ENCODE data around the gene CHID1. TPM values are rescaled to one million over a fixed set of nuclear protein-coding genes. Genes with fewer than 3 reads are reported as not detected.

The CHID1 gene
- total and polyA plus RNA-seq, 2 donors (not counting 1 experiment from before 2014, with no cell fraction given), result 54.3 to 68.4 TPM

DNA sequence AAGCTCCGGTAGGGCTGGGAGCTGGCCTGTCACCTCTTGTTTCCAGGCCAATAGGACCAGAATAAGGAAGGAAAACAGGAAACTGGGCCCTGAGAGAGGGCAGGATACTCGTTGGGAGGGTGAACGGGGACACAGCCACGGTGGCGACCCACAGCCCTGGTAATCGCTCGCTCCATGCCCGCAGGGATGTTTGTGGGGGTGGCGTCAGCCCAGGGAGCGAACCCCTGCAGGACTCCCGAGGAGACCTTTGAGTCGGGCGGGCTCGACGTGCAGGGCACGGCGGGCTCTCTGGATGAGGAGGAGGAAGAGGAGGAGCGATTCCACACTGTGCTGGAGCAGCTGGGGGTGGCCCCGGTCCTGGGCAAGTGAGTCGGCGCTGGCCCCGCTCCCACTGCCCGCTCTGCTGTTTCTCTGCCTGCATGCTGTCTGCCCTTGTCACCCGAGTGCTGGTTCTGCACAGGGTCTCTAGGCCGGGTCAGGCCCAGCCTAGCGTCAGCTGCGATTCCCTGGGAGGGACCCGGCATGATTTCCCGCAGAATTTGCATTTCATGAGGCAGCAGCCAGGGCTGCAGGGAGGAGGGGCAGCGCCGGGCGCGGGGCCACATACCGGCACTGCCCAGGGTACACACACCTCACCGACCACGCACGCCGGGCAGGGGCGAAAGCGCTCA lies 81.3 kb downstream of the CHID1 start:
- Histone ChIP-seq H3K4me2 (ENCODE audit: extremely low read depth, insufficient read depth, low read length) (peak overlapping the region; percentile 88), H3K27me3 (ENCODE audit: control insufficient read depth, insufficient read depth, low read length) (no peaks in the 10 kb centered on the region), H3K9ac (ENCODE audit: insufficient read depth, low read length) (no peak overlapping the region), H3K36me3 (ENCODE audit: control insufficient read depth, insufficient read depth, low read length) (peaks cover 4% of the 10 kb centered on the region), H3K4me1 (ENCODE audit: control insufficient read depth, extremely low read depth, insufficient read depth, low read length) (peaks cover 30% of the 10 kb centered on the region), H3K79me2 (ENCODE audit: control insufficient read depth, insufficient read depth, low read length) (peaks cover 9% of the 10 kb centered on the region), H2AFZ (ENCODE audit: low read length) (peak overlapping the region; percentile 17), H3K27ac (ENCODE audit: insufficient read depth, low read length) (no peak overlapping the region), H3K4me3 (replicated peaks in 1 of 4; ENCODE audit: control extremely low read depth in 1 of 4, insufficient read depth in 1 of 4, low read depth in 3 of 4, low read length in 4 of 4) (peak overlapping the region in 3 of 4 experiments; percentile 7 to 38 (median 14)), H3K9me3 (ENCODE audit: control insufficient read depth, insufficient read depth, low read depth, low read length) (no peaks in the 10 kb centered on the region), H4K20me1 (ENCODE audit: control insufficient read depth, extremely low read depth, insufficient read depth, low read length) (no peaks in the 10 kb centered on the region)
- no peak for DNase-seq (ENCODE audit: low read depth in 2 of 2)
- TF ChIP-seq EZH2 (IDR thresholded peaks at IDR 0.05; ENCODE audit: low read length, missing control alignments) (no peak), CTCF (conservative IDR thresholded peaks at IDR 0.05 in 1 of 2, IDR thresholded peaks at IDR 0.05 in 1 of 2; ENCODE audit: low read depth in 1 of 2, low read length in 2 of 2) (no peak)

- H4K20me1 ChIP-seq (ENCODE audit: control insufficient read depth, extremely low read depth, insufficient read depth, low read length), result no peaks in the 10 kb centered on the region
- H3K27ac ChIP-seq (ENCODE audit: insufficient read depth, low read length), result no peak overlapping the region
- H3K9me3 ChIP-seq (ENCODE audit: control insufficient read depth, insufficient read depth, low read depth, low read length), result no peaks in the 10 kb centered on the region
- H3K27me3 ChIP-seq (ENCODE audit: control insufficient read depth, insufficient read depth, low read length), result no peaks in the 10 kb centered on the region
- peaks cover 5% of the 10 kb centered on the region for H3K79me2 ChIP-seq (ENCODE audit: control insufficient read depth, insufficient read depth, low read length)
- TF ChIP-seq CTCF (conservative IDR thresholded peaks at IDR 0.05 in 1 of 2, IDR thresholded peaks at IDR 0.05 in 1 of 2; ENCODE audit: low read depth in 1 of 2, low read length in 2 of 2) (no peak), EZH2 (IDR thresholded peaks at IDR 0.05; ENCODE audit: low read length, missing control alignments) (peak; percentile 30)
- H3K4me3 ChIP-seq (replicated peaks in 1 of 4; ENCODE audit: control extremely low read depth in 1 of 4, insufficient read depth in 1 of 4, low read depth in 3 of 4, low read length in 4 of 4), result no peak overlapping the region
- no peak for DNase-seq (ENCODE audit: low read depth in 2 of 2)
- H3K4me2 ChIP-seq (ENCODE audit: extremely low read depth, insufficient read depth, low read length), result peak overlapping the region; percentile 15
- H3K36me3 ChIP-seq (ENCODE audit: control insufficient read depth, insufficient read depth, low read length), result peaks cover 8% of the 10 kb centered on the region
- H3K4me1 ChIP-seq (ENCODE audit: control insufficient read depth, extremely low read depth, insufficient read depth, low read length), result peaks cover 27% of the 10 kb centered on the region
- no peak overlapping the region for H3K9ac ChIP-seq (ENCODE audit: insufficient read depth, low read length)
- H2AFZ ChIP-seq (ENCODE audit: low read length), result no peak overlapping the region
Measured at GRCh38 chr11:828506-829175, 82.0 kb downstream of the CHID1 start.

GRCh38 chr11:827897-828192 lies 82.8 kb downstream of the CHID1 start, which contains the start of gene CRACR2B:
Gene CRACR2B, plus strand, starts transcription at chr11:827919. Its CDS starts 689 bp downstream, at chr11:828608.
- H3K9me3 ChIP-seq (ENCODE audit: control insufficient read depth, insufficient read depth, low read depth, low read length), result no peaks in the 10 kb centered on the region
- peaks cover 8% of the 10 kb centered on the region for H3K36me3 ChIP-seq (ENCODE audit: control insufficient read depth, insufficient read depth, low read length)
- no peak for DNase-seq (ENCODE audit: low read depth in 2 of 2)
- no peaks in the 10 kb centered on the region for H3K27me3 ChIP-seq (ENCODE audit: control insufficient read depth, insufficient read depth, low read length)
- TF ChIP-seq EZH2 (IDR thresholded peaks at IDR 0.05; ENCODE audit: low read length, missing control alignments) (no peak), CTCF (conservative IDR thresholded peaks at IDR 0.05 in 1 of 2, IDR thresholded peaks at IDR 0.05 in 1 of 2; ENCODE audit: low read depth in 1 of 2, low read length in 2 of 2) (no peak)
- peaks cover 27% of the 10 kb centered on the region for H3K4me1 ChIP-seq (ENCODE audit: control insufficient read depth, extremely low read depth, insufficient read depth, low read length)
- H2AFZ ChIP-seq (ENCODE audit: low read length), result no peak within 1 kb of the TSS
- no peaks in the 10 kb centered on the region for H4K20me1 ChIP-seq (ENCODE audit: control insufficient read depth, extremely low read depth, insufficient read depth, low read length)
- no peak within 1 kb of the TSS for H3K27ac ChIP-seq (ENCODE audit: insufficient read depth, low read length)
- H3K9ac ChIP-seq (ENCODE audit: insufficient read depth, low read length), result peak within 1 kb of the TSS; percentile 16
- H3K79me2 ChIP-seq (ENCODE audit: control insufficient read depth, insufficient read depth, low read length), result no peaks in the 10 kb centered on the region
- peak within 1 kb of the TSS in 2 of 4 experiments; percentile 19 to 45 for H3K4me3 ChIP-seq (replicated peaks in 1 of 4; ENCODE audit: control extremely low read depth in 1 of 4, insufficient read depth in 1 of 4, low read depth in 3 of 4, low read length in 4 of 4)
- peak within 1 kb of the TSS; percentile 68 for H3K4me2 ChIP-seq (ENCODE audit: extremely low read depth, insufficient read depth, low read length)
